Activated CD8-positive, alpha-beta T cell treated with anti-CD3 and anti-CD28 coated beads, Interleukin-2, amount 10 ng/mL, durations not matched to agents 7 days and 5 days (primary cell): ENCODE measurements around the gene OMP. TPM values are rescaled to one million over a fixed set of nuclear protein-coding genes. Genes with fewer than 3 reads are reported as not detected.

Experiments used
- ATAC-seq: fragments of 150-1000 bp; cut with Tn5 transposase; one replicate; pipeline ENCODE4 v1.10.0; 2021; ENCODE audit warnings: moderate library complexity
- CTCF ChIA-PET: fragments of 350-600 bp; sonication (Branson Sonifier 250); formaldehyde crosslinking; loops from one replicate; lab custom pipeline; 2021; ENCODE audit warnings: antibody characterized with exemption; lab: Charles Lee
- POLR2A ChIA-PET: fragments of 350-600 bp; sonication (Branson Sonifier 250); formaldehyde crosslinking; loops from one replicate; lab custom pipeline; 2021; ENCODE audit warnings: antibody characterized with exemption; lab: Charles Lee
- DNase-seq: peaks from one replicate; pipeline ENCODE4 v3.0.0-alpha.2; 2020
- H3K27ac Mint-ChIP-seq: one replicate; pipeline ENCODE4 v1.8.0; 2021; ENCODE audit warnings: mild to moderate bottlenecking, mixed read lengths
- H3K27me3 Mint-ChIP-seq: one replicate; pipeline ENCODE4 v1.8.0; 2021; ENCODE audit warnings: low read depth, mixed read lengths
- H3K36me3 Mint-ChIP-seq: one replicate; pipeline ENCODE4 v1.8.0; 2021; ENCODE audit warnings: low read depth, mixed read lengths
- H3K4me1 Mint-ChIP-seq: one replicate; pipeline ENCODE4 v1.8.0; 2021; ENCODE audit warnings: low read depth, mixed read lengths
- H3K4me3 Mint-ChIP-seq: one replicate; pipeline ENCODE4 v1.8.0; 2021; ENCODE audit warnings: mild to moderate bottlenecking, mixed read lengths
- H3K9me3 Mint-ChIP-seq: one replicate; pipeline ENCODE4 v1.8.0; 2022; ENCODE audit warnings: mixed read lengths; ENCODE audit not compliant: insufficient read depth
- total RNA-seq, 2 experiments: library from RNA; stranded (reverse); gene quantifications; one replicate each; pipeline ENCODE4 v1.2.3, GENCODE V29; 2021

OMP gene
- total RNA-seq, 2 experiments from 2014 or later = not detected

GRCh38 chr11:77110836-77111235 lies 8.2 kb downstream of the OMP start:
- POLR2A ChIA-PET = no interaction called here
- no peaks in the 10 kb centered on the region for H3K36me3 Mint-ChIP-seq
- H3K4me1 Mint-ChIP-seq = no peaks in the 10 kb centered on the region

GRCh38 chr11:77111277-77111676 lies 8.6 kb downstream of the OMP start:
- Mint-ChIP-seq H3K27me3 (no peaks in the 10 kb centered on the region), H3K4me1 (no peaks in the 10 kb centered on the region), H3K27ac (no peak overlapping the region), H3K4me3 (no peak overlapping the region), H3K9me3 (no peaks in the 10 kb centered on the region), H3K36me3 (no peaks in the 10 kb centered on the region)
- ChIA-PET CTCF (interaction anchor here (1.0 to 6.9 kb wide), 3 partner anchors 11 to 20 kb away, joined by 3 to 29 read pairs (median 11); partner anchors contain the start of gene MYO7A), POLR2A (no interaction called here)
- DNase-seq (no peak), ATAC-seq (no peak)

More at GRCh38 chr11:77110836-77111235, 8.2 kb downstream of the OMP start:
- Mint-ChIP-seq H3K27me3 (no peaks in the 10 kb centered on the region), H3K9me3 (no peaks in the 10 kb centered on the region), H3K4me3 (no peak overlapping the region), H3K27ac (no peak overlapping the region)
- DNase-seq = no peak
- no peak for ATAC-seq
- CTCF ChIA-PET = interaction anchor here (1.0 to 6.9 kb wide), 3 partner anchors 11 to 19 kb away, joined by 3 to 29 read pairs (median 11); partner anchors contain the start of gene MYO7A

DNA sequence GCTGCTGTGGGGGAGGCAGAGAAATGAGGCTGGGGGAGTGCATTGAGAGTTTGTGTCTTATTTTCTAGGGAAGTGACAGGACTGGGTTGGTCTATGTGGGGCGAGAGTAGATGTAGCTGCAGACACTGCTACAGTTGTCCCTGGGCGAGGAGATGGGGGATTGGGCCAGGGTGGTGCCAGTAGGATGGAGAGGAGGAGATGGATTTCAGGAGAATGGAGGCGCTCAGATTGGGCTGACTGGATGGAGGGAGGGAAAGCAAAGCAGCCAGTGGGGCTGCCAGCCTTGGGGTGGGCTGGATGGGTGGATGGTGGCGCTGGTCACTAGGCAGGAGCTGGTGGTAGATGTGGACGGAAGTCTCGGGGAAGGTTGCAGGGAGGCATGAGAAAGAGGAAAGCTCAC lies 9.3 kb downstream of the OMP start:
- Mint-ChIP-seq H3K4me1 (peaks cover 4% of the 10 kb centered on the region), H3K9me3 (no peaks in the 10 kb centered on the region), H3K36me3 (no peaks in the 10 kb centered on the region), H3K27ac (no peak overlapping the region), H3K27me3 (no peaks in the 10 kb centered on the region), H3K4me3 (no peak overlapping the region)
- DNase-seq = no peak
- CTCF ChIA-PET = interaction anchor here (1.0 to 6.9 kb wide), 3 partner anchors 12 to 21 kb away, joined by 3 to 29 read pairs (median 11); partner anchors contain the start of gene MYO7A
- POLR2A ChIA-PET = no interaction called here
- no peak for ATAC-seq

DNA sequence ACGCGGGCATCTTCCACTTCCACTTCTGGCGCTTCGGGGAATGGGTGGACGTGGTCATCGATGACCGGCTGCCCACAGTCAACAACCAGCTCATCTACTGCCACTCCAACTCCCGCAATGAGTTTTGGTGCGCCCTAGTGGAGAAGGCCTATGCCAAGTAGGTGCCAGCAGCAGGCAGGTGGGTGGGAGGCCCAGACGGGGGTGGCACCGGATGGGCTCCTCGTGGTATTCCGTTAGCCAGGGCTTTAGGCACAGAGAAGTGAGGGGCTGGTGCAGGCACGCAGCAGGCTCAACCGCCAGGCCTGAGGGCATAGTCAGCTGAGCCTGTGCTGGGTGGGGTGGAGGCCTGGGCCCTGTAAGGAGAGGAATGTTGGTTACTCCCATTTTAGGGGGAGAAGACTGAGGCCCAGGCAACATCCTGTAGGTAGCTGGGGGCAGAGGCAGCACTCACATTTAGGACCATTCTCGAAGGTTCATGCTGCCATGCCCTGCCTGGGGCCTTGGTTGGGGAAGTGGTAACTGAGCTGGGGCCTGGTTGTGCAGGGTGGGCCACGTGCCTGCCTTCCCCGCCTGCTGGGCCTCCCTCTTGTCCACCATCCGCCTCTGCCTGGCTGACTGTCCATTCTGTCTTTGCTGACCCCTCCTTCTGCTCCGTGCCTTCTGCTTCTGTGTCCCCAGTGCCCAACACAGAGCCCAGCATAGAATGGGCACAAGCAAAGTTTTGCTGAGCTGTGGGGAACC lies 10.2 kb downstream of the OMP start:
- ATAC-seq = no peak
- DNase-seq = no peak
- ChIA-PET CTCF (interaction anchor here (1.2 to 6.9 kb wide), 5 partner anchors 14 to 68 kb away, joined by 3 to 29 read pairs (median 11); partner anchors contain the start of gene MYO7A), POLR2A (no interaction called here)
- peaks cover 4% of the 10 kb centered on the region for H3K4me1 Mint-ChIP-seq
- H3K9me3 Mint-ChIP-seq = no peaks in the 10 kb centered on the region
- H3K27me3 Mint-ChIP-seq = no peaks in the 10 kb centered on the region
- no peaks in the 10 kb centered on the region for H3K36me3 Mint-ChIP-seq
- H3K4me3 Mint-ChIP-seq = no peak overlapping the region
- H3K27ac Mint-ChIP-seq = no peak overlapping the region

GRCh38 chr11:77113382-77114088 lies 10.9 kb downstream of the OMP start:
- peaks cover 4% of the 10 kb centered on the region for H3K4me1 Mint-ChIP-seq
- POLR2A ChIA-PET = no interaction called here
- ATAC-seq = no peak

DNA sequence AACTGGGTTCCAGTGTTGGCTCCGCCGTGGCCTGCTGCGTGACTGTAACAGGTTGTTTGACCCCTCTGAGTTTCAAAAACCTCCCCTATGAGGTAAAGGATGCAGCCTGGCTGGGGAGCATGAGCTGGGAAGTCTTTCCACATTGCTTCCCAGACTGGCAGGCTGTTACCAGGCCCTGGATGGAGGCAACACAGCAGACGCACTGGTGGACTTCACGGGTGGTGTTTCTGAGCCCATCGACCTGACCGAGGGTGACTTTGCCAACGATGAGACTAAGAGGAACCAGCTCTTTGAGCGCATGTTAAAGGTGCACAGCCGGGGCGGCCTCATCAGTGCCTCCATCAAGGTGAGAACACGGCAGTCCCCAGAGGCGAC lies 11.4 kb downstream of the OMP start:
- no peaks in the 10 kb centered on the region for H3K27me3 Mint-ChIP-seq
- H3K27ac Mint-ChIP-seq = no peak overlapping the region
- no peak overlapping the region for H3K4me3 Mint-ChIP-seq
- ChIA-PET CTCF (interaction anchor here (1.1 to 6.9 kb wide), 4 partner anchors 13 to 434 kb away, joined by 3 to 29 read pairs (median 12); partner anchors contain the start of gene MYO7A), POLR2A (no interaction called here)
- no peak for ATAC-seq
- DNase-seq = no peak
- H3K9me3 Mint-ChIP-seq = no peaks in the 10 kb centered on the region
- H3K4me1 Mint-ChIP-seq = peaks cover 4% of the 10 kb centered on the region
- no peaks in the 10 kb centered on the region for H3K36me3 Mint-ChIP-seq

More at GRCh38 chr11:77113382-77114088, 10.9 kb downstream of the OMP start:
- Mint-ChIP-seq H3K27me3 (no peaks in the 10 kb centered on the region), H3K27ac (no peak overlapping the region), H3K4me3 (no peak overlapping the region), H3K36me3 (no peaks in the 10 kb centered on the region), H3K9me3 (no peaks in the 10 kb centered on the region)
- CTCF ChIA-PET = interaction anchor here (1.1 to 6.9 kb wide), 6 partner anchors 14 to 434 kb away, joined by 3 to 29 read pairs (median 6); partner anchors contain the start of gene MYO7A
- peak; percentile 54 for DNase-seq

DNA sequence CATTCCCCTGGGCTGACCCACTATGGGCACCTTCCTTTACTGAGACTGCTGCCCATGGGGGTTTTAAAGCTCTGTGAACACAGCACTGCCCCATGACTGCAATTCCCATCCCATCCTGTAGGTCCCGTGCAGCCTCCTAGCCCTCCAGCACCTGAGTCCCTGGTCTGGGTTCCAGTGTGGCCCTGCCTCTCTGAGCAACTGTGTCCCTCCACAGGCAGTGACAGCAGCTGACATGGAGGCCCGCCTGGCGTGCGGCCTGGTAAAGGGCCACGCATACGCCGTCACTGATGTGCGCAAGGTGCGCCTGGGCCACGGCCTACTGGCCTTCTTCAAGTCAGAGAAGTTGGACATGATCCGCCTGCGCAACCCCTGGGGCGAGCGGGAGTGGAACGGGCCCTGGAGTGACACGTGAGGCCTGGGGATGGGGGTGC lies 12.6 kb downstream of the OMP start:
- Mint-ChIP-seq H3K4me1 (peaks cover 4% of the 10 kb centered on the region), H3K9me3 (no peaks in the 10 kb centered on the region), H3K27me3 (no peaks in the 10 kb centered on the region), H3K27ac (no peak overlapping the region), H3K4me3 (no peak overlapping the region), H3K36me3 (no peaks in the 10 kb centered on the region)
- POLR2A ChIA-PET = no interaction called here
- DNase-seq = no peak
- CTCF ChIA-PET = interaction anchor here (1.0 to 6.9 kb wide), 5 partner anchors 9 to 195 kb away, joined by 3 to 29 read pairs (median 7); partner anchors contain the start of gene MYO7A
- ATAC-seq = no peak

GRCh38 chr11:77115956-77116355 lies 13.3 kb downstream of the OMP start:
- no peaks in the 10 kb centered on the region for H3K36me3 Mint-ChIP-seq
- no peak for ATAC-seq
- H3K27me3 Mint-ChIP-seq = no peaks in the 10 kb centered on the region
- H3K27ac Mint-ChIP-seq = no peak overlapping the region
- no peak overlapping the region for H3K4me3 Mint-ChIP-seq
- POLR2A ChIA-PET = no interaction called here
- CTCF ChIA-PET = interaction anchor here (1.7 to 6.9 kb wide), 3 partner anchors 11 to 196 kb away, joined by 7 to 29 read pairs (median 19); partner anchors contain the start of gene MYO7A
- H3K9me3 Mint-ChIP-seq = no peaks in the 10 kb centered on the region
- no peak for DNase-seq
- peaks cover 7% of the 10 kb centered on the region for H3K4me1 Mint-ChIP-seq

DNA sequence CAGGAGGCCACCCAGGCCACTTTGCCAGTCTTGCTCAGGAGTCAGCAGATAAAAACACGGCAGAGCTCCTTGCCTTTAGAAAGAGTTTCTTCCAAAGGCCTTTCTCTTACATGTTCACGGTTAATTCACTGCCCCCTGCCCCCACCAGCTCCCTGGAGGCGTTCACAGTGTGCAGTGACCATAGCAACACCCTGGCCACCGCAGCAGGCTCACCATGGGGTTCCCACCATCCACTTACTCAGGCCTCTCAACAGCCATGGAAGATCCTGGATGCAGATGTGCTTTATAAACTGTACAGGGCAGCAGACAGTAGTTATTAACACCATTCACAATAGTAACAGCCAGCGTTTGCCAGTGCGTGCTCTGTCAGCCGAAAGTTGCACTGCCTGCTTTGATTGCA lies 14.9 kb downstream of the OMP start:
- Mint-ChIP-seq H3K4me3 (no peak overlapping the region), H3K27me3 (no peaks in the 10 kb centered on the region), H3K27ac (no peak overlapping the region), H3K9me3 (no peaks in the 10 kb centered on the region), H3K4me1 (peaks cover 10% of the 10 kb centered on the region), H3K36me3 (no peaks in the 10 kb centered on the region)
- DNase-seq = no peak
- no peak for ATAC-seq
- ChIA-PET POLR2A (no interaction called here), CTCF (interaction anchor here (0.9 kb wide), 1 partner anchor 70 kb away, joined by 6 read pairs; no protein-coding TSS in a partner anchor)

- no peak for DNase-seq
- POLR2A ChIA-PET = no interaction called here
- Mint-ChIP-seq H3K36me3 (no peaks in the 10 kb centered on the region), H3K4me3 (no peak overlapping the region), H3K4me1 (peaks cover 10% of the 10 kb centered on the region), H3K9me3 (no peaks in the 10 kb centered on the region), H3K27me3 (no peaks in the 10 kb centered on the region), H3K27ac (no peak overlapping the region)
- CTCF ChIA-PET = interaction anchor here (1.6 kb wide), 1 partner anchor 9 kb away, joined by 4 read pairs; no protein-coding TSS in a partner anchor
- no peak for ATAC-seq
These were observed 15.4 kb downstream of the OMP start for GRCh38 chr11:77118086-77118485.

DNA sequence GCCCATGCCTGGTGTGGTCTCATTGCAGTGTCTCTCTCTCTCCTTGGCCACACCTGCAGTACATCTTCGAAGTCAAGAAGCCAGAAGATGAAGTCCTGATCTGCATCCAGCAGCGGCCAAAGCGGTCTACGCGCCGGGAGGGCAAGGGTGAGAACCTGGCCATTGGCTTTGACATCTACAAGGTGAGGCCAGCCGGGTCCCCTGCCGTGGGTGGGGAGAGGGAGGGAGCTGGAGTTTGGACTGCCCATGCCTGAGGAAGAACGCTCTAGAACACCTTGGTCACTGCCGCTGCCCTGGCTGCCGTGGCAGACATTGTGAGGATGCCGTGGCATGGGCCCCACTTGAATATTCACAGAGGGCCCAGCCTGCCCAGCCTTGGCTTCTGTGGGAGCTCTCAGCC lies 16.3 kb downstream of the OMP start:
- peaks cover 10% of the 10 kb centered on the region for H3K4me1 Mint-ChIP-seq
- CTCF ChIA-PET = interaction anchor here (1.6 kb wide), 1 partner anchor 8 kb away, joined by 4 read pairs; no protein-coding TSS in a partner anchor
- no peak overlapping the region for H3K27ac Mint-ChIP-seq

More for the DNA sequence above, 16.3 kb downstream of the OMP start:
- POLR2A ChIA-PET = no interaction called here
- H3K27me3 Mint-ChIP-seq = no peaks in the 10 kb centered on the region
- H3K9me3 Mint-ChIP-seq = no peaks in the 10 kb centered on the region
- H3K36me3 Mint-ChIP-seq = no peaks in the 10 kb centered on the region
- H3K4me3 Mint-ChIP-seq = no peak overlapping the region
- ATAC-seq (no peak), DNase-seq (no peak)
